Stimulated activated CD8-positive, alpha-beta memory T cell treated with anti-CD3 and anti-CD28 coated beads, Interleukin-12 subunit alpha, Interleukin-12 subunit beta, amount 100 ng/mL, for 24 hours (primary cell): ENCODE results near the gene PRR33.

Experiments
- DNase-seq: peaks from one replicate; pipeline ENCODE4 v3.0.0-alpha.2; 2020; ENCODE audit errors: extremely low read depth

Gene PRR33

GRCh38 chr11:1916132-1916985 lies 24.7 kb upstream of the PRR33 start:
- DNase-seq, result no peak

GRCh38 chr11:1915795-1916131 lies 24.1 kb upstream of the PRR33 start:
- DNase-seq, result no peak

- no peak for DNase-seq
These were observed 21.8 kb upstream of the PRR33 start for GRCh38 chr11:1913271-1914060.

GRCh38 chr11:1912289-1912878 lies 20.7 kb upstream of the PRR33 start:
- DNase-seq, result no peak

- DNase-seq, result no peak
These were observed 17.8 kb upstream of the PRR33 start for GRCh38 chr11:1909524-1909923.

- no peak for DNase-seq
These were observed 16.9 kb upstream of the PRR33 start for GRCh38 chr11:1908618-1909017.

- no peak for DNase-seq
These were observed 15.1 kb upstream of the PRR33 start for GRCh38 chr11:1906611-1907423.

- DNase-seq, result no peak
These were observed 14.5 kb upstream of the PRR33 start for GRCh38 chr11:1906181-1906580.

GRCh38 chr11:1899686-1900085 lies 8.0 kb upstream of the PRR33 start:
- DNase-seq, result no peak

- no peak for DNase-seq
These were observed 7.4 kb upstream of the PRR33 start for GRCh38 chr11:1899090-1899489.

GRCh38 chr11:1896923-1897322 lies 5.2 kb upstream of the PRR33 start:
- no peak for DNase-seq

GRCh38 chr11:1896468-1896867 lies 4.8 kb upstream of the PRR33 start:
- DNase-seq, result no peak

- no peak for DNase-seq
These were observed 3.1 kb upstream of the PRR33 start for GRCh38 chr11:1894759-1895158.

GRCh38 chr11:1893581-1894359 lies 2.1 kb upstream of the PRR33 start:
- DNase-seq, result no peak

- no peak for DNase-seq
These were observed 863 bp upstream of the PRR33 start for GRCh38 chr11:1892558-1892957.

- DNase-seq, result no peak
These were observed 421 bp upstream of the PRR33 start for GRCh38 chr11:1892116-1892515.

- no peak for DNase-seq
These were observed 552 bp downstream of the PRR33 start for GRCh38 chr11:1890856-1891830.

- no peak for DNase-seq
These were observed 1.5 kb downstream of the PRR33 start for GRCh38 chr11:1889941-1890855.
